HuH-7 (cell line): ENCODE results near the gene INMT.

Experiments
- DNase-seq: peaks from one replicate; pipeline ENCODE4 v3.0.0; 2011; ENCODE audit warnings: low spot score

The INMT gene

DNA sequence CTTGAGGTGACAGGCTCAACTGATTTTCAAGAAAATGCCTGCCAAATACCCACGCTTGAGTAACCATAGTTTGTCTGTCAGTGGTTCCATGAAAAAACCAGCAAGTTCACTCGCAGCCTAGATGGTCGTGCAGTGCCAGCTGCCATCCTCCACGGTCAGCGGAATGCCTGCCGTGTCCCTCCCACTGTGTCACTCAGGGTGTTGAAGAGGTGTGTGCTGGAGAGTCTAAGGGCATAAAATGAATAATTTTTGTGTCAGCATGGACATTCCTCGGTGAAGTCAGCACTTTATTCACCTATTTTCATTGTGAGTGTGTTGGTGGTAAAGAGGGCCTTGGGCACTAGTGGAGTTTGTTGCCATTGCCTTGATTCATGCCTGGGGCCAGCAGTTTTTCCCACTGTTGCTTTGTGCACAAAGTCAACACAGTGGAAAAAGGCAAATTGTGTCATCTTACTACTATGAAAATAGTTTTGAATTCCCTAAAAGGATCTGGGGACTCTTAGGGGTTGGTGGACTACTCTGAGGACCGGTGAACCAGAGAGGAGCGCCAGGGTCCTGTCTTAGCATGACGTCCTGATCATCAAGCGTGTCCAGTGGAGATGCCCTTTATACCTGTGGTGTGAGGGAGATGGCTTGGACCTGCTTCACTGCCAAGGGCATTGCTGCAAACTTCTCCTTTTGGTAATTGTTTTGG, 36.9 kb downstream of the INMT start:
- DNase-seq, result no peak

DNA sequence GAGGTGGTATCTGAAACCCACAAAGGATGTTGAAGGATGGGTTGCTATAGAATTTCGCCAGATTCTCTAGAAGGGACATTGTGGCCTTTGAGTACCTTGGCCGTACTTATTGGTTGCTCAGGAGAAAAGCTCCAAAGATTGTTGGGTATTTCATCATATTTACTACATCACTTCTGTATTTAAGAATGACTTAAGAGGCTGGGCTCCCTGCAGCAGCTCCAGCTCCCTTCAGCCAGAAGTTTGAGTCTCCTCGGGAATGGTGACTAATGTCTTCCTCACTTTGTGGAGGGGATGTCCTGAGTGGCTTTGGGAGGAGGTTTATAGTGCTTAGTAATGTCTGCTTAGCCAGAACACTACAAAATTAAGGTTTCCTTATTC, 37.4 kb downstream of the INMT start:
- no peak for DNase-seq

DNA sequence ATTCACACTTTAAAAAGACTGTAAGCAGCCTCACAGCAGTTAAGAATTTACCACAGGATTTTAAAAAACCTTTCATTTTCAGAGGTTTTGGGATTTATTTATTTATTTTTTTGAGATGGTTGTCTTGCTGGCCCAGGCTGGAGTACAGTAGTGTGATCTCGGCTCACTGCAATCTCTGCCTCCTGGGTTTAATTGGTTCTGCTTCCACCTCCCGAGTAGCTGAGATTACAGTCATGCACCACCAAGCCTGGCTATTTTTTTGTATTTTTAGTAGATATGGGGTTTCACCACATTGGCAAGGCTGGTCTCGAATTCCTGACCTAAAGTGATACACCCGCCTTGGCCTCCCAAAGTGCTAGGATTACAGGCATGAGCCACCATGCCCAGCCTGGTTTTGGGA, 38.4 kb downstream of the INMT start:
- DNase-seq, result no peak

DNA sequence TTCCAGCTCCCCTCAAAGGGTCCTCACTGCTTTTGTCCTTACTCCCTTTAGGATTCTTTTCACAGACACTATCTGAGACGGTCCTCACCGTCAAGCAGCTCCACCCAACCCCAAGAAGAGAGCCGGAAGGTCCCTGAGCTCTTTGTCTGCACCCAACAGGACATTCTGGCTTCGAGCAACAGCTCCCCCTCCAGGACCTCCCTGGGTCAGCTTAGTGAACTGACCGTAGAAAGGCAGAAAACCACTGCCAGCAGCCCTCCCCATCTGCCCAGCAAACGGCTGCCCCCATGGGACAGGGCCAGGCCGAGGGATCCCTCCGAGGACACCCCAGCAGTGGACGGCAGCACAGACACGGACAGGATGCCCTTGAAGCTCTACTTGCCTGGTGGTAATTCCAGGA, 39.2 kb downstream of the INMT start:
- DNase-seq, result no peak

DNA sequence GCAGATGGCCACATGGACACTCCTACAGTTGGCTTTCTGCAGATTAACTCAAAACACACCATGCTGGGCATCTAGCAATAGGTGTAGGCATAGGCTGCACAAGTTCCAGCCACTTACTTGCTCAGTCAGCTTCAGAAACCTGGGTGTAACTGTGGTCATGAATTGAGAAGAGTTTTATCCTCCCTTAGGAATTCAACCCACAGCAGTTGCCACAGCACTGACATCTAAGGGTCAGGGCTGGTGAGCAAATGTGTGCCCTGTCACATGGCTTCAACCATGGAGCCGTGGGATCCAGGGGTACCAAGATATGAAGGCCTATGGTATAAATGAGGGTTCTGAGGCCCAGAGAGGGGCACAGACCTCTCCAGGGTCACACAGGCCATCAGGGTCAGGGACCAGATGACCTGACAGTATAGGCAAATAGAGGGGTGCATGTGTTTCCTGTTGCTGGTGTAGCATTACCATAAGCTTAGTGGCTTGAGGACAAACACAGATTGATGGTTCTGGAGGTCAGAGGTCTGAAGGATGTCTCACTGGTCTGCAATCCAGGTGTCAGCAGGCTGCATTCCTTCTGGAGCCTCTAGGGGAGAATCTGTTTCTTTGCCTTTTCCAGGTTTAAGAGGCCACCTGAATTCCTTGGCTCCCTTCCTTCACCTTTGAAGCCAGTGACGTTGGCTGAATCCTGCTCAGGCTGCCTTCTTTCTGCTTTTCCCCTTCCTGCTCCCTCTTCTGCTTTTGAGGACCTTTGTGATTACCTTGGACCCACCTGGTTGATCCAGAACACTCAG, 43.4 kb downstream of the INMT start:
- DNase-seq, result no peak

DNA sequence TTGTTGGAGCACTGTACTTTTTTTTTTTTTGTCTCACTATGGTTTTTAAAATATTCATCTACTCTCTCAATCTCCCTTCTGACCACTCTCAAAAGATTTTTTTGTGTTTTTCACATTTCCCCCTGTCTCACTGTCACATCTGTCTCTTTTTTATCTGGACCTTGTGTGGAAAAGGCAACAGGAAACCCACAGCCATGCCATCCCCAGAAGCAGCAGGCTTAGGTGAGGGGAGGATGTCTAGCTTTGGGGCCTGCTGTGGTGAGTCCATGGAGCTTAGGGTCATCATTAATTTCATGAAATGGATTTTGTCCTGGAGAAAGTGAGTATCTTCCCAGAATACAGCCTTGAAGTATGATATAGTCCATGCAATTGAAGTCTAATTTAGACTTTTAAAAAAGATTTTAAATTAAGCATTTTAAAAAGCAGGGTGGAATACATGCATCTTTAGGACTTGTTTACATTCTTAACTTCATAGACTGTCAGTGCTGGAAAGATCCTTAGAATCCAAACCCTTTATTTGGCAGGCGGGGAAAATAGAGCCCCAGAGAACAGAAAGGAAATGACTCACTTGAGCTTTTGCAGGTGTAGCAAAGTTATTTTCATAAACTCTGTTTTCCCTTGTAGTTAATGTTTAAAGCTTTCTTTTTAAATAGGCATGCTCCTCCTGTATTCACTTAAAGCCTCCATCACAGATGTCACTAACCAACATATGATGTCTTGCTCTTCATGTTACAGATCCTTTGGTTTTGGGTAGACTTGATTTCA, 44.4 kb downstream of the INMT start:
- no peak for DNase-seq

DNA sequence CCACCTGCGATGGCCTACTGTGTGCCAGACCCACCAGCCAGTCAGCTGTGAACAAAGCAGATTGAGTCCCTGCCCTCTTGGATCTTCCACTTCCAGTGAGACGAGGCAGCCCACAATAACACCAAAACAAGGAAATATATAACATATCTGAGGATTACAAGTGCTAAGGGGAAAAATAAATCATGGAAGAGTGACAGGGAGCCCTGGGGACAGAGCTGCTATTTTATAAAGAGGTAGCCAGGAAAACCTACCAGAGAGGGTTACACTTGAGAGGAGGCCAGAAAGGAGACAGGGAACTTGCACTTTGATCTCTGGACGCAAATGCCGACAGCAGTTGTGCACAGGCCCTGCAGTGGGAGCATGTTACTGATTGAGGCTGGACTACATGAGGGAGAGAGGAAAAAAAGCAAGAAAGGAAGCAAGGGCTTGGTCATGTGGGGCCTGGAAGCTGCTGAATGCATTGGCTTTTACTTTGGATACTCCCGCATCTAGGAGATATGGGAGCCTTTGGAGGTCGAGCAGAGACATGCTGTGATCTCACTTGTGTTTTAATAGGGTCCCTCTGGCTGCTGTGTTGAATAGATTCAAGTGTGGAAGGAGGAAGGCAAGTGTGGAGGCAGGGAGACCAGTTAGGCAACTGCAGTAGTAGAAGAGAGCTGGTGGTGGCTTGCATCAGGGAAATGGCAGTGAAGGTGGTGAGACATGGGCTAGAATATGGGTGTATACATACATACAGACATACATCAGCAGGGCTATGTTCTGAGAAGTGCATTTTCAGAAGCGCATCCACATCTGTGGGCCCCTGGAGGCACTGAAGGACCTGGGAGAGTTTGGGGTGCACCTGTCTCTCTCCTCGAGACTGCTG, 45.5 kb downstream of the INMT start:
- peak; percentile 30 for DNase-seq

DNA sequence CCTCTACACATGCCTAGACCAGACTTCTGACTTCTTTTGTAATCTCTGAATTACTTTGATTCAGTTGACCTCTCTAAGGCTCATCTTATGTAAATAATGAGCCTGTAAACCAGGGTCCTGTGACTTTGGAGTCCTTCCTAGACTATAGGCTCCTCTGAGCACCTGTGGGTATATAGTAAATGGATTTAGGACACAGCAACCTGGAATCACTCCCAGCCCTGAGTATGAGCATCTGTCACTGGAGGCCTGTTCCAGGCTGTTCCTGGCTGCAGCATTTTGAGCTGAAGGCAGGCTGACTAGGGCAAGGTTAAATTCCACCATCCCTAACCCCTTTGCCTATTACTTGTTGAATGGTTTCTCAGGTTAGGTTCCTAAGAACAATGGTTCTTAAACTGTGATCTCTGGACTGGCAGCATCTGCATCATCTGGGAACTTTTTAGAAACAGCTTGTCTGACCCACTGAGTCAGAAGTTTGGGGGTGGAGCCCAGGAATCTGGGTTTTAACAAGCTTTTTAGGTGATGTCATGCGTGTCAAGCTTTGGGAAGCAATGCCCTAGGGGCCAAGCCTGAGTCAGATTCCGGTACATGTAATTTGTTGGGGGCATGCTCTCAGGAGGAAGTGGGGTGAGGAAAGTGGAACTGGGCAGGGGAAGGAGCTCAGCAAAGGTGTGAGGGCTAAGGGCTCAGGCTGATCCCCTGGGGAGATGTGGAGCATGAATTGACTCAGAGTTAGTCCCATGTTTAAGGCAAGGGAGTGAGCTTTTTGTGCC, 47.5 kb downstream of the INMT start:
- DNase-seq, result no peak

DNA sequence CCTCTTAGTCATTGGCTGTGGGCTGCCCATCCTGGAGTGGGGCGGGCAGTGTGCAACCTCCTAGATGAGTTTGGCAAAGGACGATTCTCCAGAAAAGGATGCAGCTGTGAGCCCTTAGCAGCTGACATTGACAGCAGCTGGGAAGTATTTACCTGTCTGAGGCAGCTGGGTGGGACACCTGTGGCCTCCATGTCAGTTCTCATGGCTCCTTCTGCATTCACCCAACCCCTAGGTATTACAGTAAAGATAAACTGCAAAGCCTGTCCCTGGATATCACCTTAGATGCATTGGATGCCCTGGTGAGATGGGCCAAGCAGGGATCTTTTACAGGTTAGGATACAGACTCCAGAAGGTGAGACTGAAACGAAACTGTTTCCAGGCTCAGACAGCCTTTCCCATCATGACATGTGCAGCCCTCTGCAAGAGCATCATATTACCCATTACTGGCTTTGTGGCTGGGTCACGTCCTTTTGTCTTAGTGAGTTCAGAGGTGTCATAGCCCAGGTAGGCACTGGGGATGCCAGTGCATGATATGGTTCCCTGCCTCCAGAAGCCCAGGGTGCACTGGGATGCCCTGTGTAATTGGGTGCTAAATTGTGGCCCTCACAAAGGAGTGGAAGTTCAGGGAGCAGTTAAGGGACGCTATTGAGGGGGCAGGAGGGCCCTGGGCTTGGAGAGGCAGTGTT, 48.2 kb downstream of the INMT start:
- no peak for DNase-seq

DNA sequence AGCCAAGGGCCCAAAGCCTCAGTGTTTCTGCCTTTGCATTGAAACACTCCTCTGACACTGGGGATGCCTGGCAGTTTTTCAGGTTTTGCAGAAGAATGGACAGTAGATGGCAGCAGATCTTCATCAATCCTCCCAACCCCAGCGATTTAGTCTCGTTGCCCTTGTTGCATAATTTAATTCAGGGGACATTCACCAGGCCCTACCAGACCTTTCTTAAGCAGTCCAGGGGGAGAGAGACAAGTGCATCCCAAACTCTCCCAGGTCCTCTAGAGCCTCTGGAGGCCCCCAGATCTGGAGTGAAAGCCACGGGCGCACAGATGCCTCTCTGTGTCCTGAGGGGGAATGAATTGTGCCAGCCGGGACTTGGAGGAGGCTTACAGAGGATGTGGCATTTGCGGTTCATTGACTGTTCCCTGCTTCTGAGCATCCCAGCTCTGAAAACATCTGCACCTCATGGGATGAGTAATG, 48.9 kb downstream of the INMT start:
- DNase-seq, result peak; percentile 85

DNA sequence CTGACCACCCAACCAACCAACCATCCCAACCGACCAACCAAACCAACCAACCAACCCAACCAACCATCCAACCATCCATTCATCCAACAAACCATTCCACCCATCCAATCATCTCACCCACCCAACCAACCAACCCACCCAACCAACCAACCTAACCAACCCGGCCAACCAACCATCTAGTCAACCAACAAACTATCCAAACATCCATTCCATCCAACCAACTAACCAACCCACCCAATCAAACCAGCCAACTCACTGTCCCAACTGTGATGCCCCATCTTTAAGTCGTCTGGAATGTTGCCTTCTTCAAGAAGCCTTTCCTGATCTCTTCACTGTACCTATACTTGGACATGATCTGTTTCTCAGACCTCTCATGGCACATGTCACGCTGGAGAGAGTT, 50.9 kb downstream of the INMT start:
- DNase-seq, result no peak

DNA sequence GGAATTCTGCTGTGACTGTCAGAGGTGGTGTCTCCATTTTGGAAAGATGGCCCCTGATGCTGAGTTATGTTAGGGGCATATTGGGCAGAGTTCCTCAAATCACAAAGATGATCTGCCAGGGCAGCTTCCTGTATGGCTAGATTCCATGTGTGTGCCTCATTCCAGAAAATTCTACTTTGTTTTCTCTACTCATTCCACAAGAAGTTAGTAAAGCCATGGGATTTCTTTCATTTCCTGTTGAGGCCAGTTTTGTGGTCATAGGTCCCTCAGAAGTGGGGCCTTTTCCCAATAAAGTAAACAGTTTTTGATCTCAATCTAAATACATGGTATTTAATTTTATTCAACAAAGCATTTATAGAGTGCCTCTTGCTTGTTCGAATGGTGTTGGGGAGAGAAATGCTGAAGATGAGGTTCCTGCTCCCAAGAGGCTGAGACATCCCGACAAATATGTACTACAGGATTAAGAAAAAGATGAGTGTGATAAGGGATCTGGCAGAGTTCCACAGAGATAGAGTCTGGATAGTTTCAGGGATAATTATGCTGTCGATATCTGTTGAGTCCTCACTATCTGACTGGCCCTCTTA, 52.2 kb downstream of the INMT start:
- DNase-seq, result no peak

DNA sequence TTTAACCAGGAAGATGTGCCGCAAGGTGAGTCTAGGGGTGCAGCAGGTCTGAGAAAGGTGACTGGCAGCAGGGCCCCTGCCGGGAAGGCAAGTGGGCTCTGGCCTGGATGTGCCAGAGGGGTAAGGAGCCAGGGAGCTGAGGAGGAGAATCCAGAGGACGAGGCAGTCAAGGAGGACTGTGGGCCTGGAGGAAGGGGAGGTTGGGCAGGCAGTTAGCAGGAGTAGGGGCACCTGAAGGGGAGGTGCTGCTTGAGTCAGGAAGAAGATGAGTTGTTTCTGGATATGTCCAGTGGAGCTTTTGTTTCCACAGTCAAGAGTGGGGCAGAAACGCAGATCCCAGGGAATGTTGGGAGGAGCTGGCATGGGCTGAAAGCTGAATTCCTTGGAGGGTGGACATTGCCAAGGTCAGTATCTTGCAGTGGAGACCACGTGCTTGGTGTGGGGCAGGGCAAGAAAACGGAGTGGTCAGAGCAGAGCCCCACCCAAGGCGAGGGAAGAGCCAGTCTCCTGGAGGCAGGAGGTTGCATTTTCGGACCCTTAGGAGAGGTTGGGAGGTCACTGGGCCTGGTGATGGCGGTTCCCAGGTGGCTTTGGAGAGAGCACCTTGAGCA, 53.3 kb downstream of the INMT start:
- DNase-seq, result no peak

DNA sequence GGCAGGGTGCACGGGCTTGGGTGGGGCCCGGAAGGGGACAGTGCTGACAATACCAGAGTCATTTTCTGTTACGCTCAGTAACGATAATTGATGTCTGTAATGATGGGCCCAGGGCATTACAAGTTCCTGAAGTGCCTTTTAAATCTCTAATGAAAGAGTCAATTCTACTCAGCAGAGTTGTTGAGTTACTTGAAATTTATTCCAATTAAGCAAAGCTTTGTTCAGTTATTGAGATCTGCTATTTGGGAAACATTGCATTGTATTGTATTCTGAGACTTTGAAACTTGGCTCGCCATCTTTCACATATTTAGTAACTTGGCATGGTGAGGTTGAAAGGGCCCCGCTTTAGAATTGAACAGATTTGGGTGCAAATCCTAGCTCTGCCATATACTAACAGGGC, 54.0 kb downstream of the INMT start:
- DNase-seq, result no peak
